ENCODE results near the gene FERMT3. TPM values are rescaled to one million over a fixed set of nuclear protein-coding genes. Genes with fewer than 3 reads are reported as not detected.

The FERMT3 gene
- total and polyA plus RNA-seq, 7 donors: 15.0 to 41.5 (median 20.4) TPM

DNA sequence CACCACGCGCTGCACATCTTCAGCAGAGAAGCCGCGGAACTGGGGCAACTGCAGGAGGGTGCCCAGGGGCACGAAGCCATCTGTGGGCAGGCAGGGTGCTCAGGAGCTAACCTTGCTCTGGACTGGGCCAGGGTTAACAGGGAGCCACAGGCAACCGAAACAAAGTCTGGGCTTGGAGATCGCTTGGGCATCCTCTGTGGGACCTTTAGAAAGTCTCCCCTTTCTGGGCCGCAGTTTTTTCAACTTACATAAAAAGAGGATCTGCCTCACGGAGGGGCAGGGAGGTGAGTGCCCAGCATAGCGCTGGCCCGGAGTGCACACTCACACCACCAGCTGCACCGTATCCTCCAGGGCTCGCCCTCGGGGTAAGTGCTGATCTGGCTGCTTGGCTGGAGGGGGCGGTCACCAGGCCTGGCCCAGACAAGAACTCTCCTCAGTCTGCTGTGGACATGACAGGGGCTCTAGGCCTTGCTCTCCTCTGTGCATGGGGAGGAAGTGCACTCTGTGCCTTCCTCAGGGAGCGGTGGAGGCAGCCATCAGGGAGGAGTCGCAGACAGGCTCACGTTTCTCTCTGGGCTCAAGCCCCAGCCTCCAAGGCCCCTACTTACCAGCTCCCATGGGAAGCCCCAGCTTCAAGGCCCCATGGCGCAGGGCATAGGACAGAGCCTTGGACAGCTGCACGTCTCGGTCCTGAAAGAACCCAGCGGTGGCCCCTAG lies 18.5 kb downstream of the FERMT3 start:
- intact Hi-C loops (cut with DNase I): loop anchor here (5.0 kb wide), 1 partner anchor 38 kb away; the partner anchor contains the start of gene STIP1
- Histone ChIP-seq H3K4me3 (peak overlapping the region; percentile 71 to 89 (median 80)), H3K27me3 (no peaks in the 10 kb centered on the region), H3K9me3 (no peaks in the 10 kb centered on the region), H3K4me1 (peaks cover 0 to 50% (median 36%) of the 10 kb centered on the region in 4 donors), H3K27ac (peak overlapping the region; percentile 89 to 94 (median 92)), H3K36me3 (peaks cover 0 to 21% (median 0%) of the 10 kb centered on the region in 4 donors)
- WGBS, 2 donors: 59 to 65% methylated on average over 22 of the region's 22 CpGs
- DNase-seq: peak; percentile 70
- TF ChIP-seq EP300 (IDR thresholded peaks at IDR 0.05): no peak
- TF ChIP-seq POLR2AphosphoS5 (IDR thresholded peaks at IDR 0.05): no peak
- TF ChIP-seq, protein P1, sequence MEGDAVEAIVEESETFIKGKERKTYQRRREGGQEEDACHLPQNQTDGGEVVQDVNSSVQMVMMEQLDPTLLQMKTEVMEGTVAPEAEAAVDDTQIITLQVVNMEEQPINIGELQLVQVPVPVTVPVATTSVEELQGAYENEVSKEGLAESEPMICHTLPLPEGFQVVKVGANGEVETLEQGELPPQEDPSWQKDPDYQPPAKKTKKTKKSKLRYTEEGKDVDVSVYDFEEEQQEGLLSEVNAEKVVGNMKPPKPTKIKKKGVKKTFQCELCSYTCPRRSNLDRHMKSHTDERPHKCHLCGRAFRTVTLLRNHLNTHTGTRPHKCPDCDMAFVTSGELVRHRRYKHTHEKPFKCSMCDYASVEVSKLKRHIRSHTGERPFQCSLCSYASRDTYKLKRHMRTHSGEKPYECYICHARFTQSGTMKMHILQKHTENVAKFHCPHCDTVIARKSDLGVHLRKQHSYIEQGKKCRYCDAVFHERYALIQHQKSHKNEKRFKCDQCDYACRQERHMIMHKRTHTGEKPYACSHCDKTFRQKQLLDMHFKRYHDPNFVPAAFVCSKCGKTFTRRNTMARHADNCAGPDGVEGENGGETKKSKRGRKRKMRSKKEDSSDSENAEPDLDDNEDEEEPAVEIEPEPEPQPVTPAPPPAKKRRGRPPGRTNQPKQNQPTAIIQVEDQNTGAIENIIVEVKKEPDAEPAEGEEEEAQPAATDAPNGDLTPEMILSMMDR (IDR thresholded peaks at IDR 0.05): no peak
- TF ChIP-seq POLR2A (IDR thresholded peaks at IDR 0.05): no peak

DNA sequence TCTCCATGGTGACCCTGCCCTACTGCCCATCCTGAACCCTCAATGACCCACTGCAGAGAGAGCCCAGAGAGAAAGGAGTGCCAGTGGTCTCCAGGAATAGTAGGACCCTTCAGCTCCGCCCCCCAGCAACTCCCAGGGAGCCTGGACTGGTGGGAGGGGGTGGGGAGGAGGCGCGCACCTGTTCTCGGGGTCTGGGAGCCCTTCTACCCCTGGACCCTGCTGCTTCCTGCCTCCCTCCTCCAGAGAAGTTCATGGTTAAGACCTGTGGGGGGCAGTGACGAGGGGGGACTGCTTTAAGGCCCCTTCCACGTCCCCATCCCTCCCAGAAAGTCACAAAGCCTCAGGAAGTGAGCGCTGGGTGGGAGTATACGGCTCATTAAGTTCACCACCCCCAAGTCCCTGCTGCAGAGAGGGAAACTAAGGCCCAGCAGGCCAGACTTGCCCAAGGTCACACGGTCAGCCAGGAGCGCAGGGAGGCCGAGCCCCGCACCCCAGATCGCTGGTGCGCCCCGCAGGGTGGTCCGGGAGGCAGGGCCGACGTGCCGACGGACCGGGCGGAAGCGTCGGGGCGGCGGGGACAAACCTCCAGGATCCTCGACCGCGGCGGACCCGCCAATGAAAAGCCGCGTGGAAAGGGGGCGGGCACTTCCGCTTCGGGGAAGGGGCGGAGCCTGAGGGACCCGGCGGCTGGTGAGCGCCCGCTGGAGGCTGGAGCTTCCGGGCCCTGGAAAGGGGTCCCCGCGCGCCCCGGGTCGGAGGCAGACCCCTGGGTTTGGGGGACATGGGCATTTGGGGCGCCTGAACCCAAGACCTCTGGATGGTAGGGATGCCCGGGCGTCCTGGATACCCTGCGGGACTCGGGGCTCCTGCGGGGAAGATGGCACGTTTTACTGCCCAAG lies 19.3 kb downstream of the FERMT3 start, which contains the start of the genes NUDT22 and TRPT1:
TSS of gene NUDT22 (plus strand) at position 667 of the 899 bp plus-strand sequence. CDS start 379 bp downstream, outside the sequence.
TSS of gene TRPT1 (minus strand) at position 579 of the 899 bp plus-strand sequence. CDS start at position 253, 326 bp downstream.
- H3K27ac ChIP-seq: peak within 1 kb of the TSS; percentile 89 to 94 (median 92)
- H3K4me3 ChIP-seq: peak within 1 kb of the TSS; percentile 71 to 89 (median 80)
- H3K27me3 ChIP-seq: no peaks in the 10 kb centered on the region
- H3K9me3 ChIP-seq: no peaks in the 10 kb centered on the region
- 1% methylated on average over 54 of the region's 54 CpGs for WGBS, 2 donors
- peaks cover 0 to 14% (median 0%) of the 10 kb centered on the region in 4 donors for H3K36me3 ChIP-seq
- H3K4me1 ChIP-seq: peaks cover 0 to 53% (median 37%) of the 10 kb centered on the region in 4 donors
- peak; percentile 88 to 96 (median 92) for TF ChIP-seq POLR2AphosphoS5 (IDR thresholded peaks at IDR 0.05)
- TF ChIP-seq EP300 (IDR thresholded peaks at IDR 0.05): no peak
- TF ChIP-seq, protein P1 (IDR thresholded peaks at IDR 0.05): peak in 1 of 4 experiments; percentile 18
- TF ChIP-seq POLR2A (IDR thresholded peaks at IDR 0.05): peak; percentile 90 to 95
- peak; percentile 96 for DNase-seq
- intact Hi-C loops (cut with DNase I): loop anchor here (5.0 kb wide), 1 partner anchor 39 kb away; the partner anchor contains the start of gene STIP1

DNA sequence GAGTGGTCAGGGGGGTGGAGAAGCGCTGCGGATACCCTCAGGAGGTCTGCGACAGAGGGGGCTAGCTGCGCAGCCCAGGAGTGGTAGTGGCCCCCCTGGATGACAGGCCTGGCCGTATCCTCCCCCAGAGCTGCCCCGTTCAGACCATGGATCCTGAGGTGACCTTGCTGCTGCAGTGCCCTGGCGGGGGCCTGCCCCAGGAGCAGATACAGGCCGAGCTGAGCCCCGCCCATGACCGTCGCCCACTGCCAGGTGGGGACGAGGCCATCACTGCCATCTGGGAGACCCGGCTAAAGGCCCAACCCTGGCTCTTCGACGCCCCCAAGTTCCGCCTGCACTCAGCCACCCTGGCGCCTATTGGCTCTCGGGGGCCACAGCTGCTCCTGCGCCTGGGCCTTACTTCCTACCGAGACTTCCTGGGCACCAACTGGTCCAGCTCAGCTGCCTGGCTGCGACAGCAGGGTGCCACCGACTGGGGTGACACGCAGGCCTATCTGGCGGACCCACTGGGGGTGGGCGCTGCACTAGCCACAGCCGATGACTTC lies 20.1 kb downstream of the FERMT3 start:
- intact Hi-C loops (cut with DNase I): loop anchor here (5.0 kb wide), 1 partner anchor 39 kb away; the partner anchor contains the start of gene STIP1
- peak overlapping the region; percentile 89 to 94 (median 92) for H3K27ac ChIP-seq
- H3K27me3 ChIP-seq: no peaks in the 10 kb centered on the region
- peaks cover 0 to 7% (median 0%) of the 10 kb centered on the region in 4 donors for H3K36me3 ChIP-seq
- H3K4me1 ChIP-seq: peaks cover 0 to 60% (median 45%) of the 10 kb centered on the region in 4 donors
- TF ChIP-seq POLR2AphosphoS5 (IDR thresholded peaks at IDR 0.05): no peak
- peak; percentile 80 for DNase-seq
- H3K9me3 ChIP-seq: no peaks in the 10 kb centered on the region
- H3K4me3 ChIP-seq: peak overlapping the region; percentile 71 to 89 (median 80)
- WGBS, 2 donors: 1 to 5% methylated on average over 26 of the region's 26 CpGs

DNA sequence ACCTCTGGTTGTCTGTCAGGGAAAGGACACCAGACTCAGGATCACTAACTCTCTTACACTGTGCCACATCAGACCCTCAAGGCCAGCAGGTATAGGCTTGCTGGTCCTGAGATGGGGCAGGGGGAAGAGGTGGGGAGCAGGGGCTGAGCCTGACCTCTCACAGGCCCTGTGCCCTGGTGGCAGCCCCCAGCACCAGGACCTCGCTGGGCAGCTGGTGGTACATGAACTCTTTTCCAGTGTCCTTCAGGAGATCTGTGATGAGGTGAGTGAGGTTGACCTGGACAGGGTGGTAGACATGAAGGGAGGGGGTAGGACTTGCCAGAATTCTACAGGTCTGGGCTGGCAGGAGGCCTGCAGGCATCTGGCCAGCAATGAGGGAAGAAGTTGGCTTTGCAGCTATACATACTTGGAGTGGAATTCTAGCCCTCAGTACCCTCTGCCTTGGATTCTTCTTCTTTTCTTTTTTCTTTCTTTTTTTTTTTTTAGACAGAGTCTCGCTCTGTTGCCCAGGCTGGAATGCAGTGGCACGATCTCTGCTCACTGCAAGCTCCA lies 21.0 kb downstream of the FERMT3 start:
- Histone ChIP-seq H3K9me3 (no peaks in the 10 kb centered on the region), H3K4me1 (peaks cover 0 to 60% (median 49%) of the 10 kb centered on the region in 4 donors), H3K36me3 (peaks cover 0 to 7% (median 0%) of the 10 kb centered on the region in 4 donors), H3K27me3 (no peaks in the 10 kb centered on the region), H3K4me3 (peak overlapping the region in 2 of 4 donors; percentile 71 to 89), H3K27ac (peak overlapping the region; percentile 89 to 94 (median 92))
- peak; percentile 64 for DNase-seq
- intact Hi-C loops (cut with DNase I): loop anchor here (5.0 kb wide), 1 partner anchor 40 kb away; the partner anchor contains the start of gene STIP1
- WGBS, 2 donors: 74 to 83% methylated on average over 3 of the region's 3 CpGs
- TF ChIP-seq EP300 (IDR thresholded peaks at IDR 0.05) (no peak), POLR2AphosphoS5 (IDR thresholded peaks at IDR 0.05) (no peak), POLR2A (IDR thresholded peaks at IDR 0.05) (no peak)
- TF ChIP-seq, protein P1 (IDR thresholded peaks at IDR 0.05): no peak

Data from sigmoid colon (tissue), 7 donors.